ENCODE results near the gene MYOF.
"Not testable (repeated sequence)": the region's sequence is repeated elsewhere in the genome, so short reads cannot be mapped to it uniquely, and the experiment has no call there.

Gene MYOF

DNA sequence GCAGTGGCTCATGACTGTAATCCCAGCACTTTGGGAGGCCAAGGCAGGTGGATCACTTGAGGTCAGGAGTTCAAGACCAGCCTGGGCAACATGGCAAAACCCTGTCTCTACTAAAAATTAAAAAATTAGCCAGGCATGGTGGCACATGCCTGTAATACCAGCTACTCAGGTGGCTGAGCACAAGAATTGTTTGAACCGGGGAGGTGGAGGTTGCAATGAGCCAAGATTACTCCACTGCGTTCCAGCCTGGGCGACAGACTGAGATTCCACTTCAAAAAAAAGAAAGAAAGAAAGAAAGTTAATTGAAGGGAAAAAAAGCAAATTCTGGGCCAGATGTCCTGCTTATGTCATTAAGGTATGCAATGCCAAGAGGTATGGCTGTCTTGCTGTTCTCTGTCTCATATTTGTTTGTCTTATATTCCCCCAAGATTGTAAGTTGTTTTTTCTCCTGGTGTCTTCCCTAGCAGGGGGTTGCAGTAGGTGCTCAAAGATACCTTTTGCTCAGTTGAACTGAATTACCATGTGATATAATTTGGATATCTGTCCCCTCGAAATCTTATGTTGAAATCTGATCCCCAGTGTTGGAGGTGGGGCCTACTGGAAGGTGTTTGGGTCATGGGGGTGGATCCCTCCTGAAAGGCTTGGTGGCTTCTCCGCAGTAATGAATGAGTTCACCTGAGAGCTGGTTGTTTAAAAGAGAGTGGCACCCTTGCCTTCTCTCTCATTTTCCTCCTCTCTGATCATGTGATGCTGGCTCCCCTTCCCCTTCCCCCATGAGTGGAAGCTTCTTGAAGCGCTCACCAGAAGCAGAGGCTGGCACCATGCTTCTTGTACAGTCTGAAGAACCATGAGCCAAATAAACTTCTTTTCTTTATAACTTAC is 60.9 kb downstream of the MYOF start:
- DNase-seq (ENCODE audit: low read depth): no peak

DNA sequence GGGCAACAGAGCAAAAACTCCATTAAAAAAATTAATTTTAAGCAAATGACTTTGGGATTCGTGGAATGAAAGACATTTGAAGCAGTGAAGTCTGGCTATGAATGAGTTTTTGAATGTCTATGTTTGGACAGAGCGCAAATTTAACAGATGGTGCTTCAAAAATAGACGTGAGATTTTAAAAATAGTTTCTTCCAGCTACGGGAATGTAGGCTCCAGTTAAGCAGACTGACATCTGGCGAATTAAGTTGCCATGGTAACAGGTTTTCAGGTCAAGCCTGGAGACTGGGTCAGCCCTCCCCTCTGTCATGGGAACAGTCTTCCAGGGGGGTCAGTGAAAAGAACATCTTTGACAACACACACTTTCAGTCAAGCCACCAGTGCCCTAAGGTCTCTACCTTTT is 62.0 kb downstream of the MYOF start:
- DNase-seq (ENCODE audit: low read depth): no peak

DNA sequence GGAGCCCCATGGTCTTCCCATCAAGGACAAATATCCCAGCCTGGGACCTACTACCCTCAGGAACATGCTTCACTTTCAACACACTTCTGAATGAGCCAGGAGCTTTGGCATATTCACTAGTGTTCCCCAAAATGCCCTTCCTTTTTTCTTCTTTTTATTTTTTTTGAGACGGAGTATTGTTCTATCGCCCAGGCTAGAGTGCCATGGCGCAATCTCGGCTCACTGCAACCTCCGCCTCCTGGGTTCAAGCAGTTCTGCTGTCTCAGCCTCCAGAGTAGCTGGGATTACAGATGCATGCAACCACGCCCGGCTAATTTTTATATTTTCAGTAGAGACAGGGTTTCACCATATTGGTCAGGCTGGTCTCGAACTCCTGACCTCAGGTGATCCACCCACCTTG is 63.1 kb downstream of the MYOF start:
- not testable (repeated sequence) for DNase-seq (ENCODE audit: low read depth)

DNA sequence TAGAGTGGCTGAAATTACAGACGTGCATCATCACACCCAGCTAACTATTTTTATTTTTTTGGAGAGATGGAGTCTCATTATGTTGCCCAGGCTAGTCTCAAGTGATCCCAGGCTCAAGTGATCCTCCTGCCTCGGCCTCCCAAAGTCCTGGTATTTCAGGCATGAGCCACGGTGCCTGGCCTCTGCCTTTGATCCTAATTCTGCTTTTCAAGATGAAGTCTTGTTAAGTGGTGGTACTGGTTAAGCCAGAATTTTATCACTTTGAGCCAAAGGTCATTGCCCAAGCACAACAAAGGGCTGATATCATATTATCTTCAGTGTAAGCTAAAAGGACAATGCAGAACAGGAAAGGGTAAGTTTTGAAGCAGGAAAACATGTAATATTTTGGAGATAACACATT is 64.2 kb downstream of the MYOF start:
- DNase-seq (ENCODE audit: low read depth): no peak

DNA sequence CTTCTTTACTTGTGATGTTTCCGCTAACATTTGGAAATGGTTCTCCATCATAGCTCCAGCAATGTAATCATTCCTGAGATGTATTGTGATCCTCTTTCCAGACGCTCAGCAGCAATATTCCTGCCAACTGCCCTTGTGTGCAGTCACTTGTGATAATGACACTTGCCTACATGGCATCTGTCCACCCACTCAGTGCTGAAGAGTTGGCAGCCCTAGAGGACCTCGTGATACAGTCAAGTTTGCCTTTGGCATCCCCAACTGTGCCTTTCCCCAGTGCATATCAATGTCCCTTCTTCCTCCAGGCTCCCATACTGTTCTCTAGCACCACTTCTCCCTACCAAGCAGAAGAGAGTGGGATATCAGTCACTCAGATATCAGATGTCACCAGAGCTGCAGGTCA is 64.9 kb downstream of the MYOF start:
- no peak for DNase-seq (ENCODE audit: low read depth)

DNA sequence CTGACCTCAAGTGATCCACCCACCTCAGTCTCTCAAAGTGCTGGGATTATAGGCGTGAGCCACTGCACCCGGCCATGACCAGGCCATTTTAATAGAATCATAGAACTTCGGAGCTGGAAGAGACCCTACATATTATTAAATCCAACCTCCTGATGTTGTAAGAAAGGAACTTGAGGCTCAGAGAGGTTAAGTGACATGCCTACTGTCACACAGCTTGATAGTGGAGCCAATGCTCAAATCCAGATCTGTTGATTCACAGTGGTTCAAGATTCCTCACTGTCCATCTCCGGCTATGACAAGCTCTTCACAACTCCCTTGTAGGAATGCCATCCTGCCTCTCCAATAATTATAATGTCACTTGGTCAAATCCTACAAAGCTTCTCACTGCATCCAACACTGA is 65.3 kb downstream of the MYOF start:
- DNase-seq (ENCODE audit: low read depth): no peak

DNA sequence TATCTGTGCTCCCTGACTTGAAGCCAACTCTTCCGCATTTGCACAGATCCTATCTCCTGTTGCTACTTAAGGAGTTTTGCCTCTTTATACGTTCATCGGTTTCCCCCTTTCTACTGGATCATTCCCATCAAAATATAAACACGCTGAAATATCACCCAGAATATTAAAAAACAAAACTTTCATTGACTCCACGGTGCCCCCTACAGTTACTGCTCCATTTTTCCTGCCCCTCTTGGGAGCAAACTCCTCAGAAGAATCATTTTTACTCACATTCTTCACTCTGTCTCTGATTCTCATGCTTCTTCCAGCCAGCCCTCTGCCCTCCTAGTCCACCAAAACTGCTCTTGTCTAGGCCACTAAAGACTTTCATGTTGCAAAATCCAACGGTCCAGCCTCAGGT is 66.4 kb downstream of the MYOF start:
- DNase-seq (ENCODE audit: low read depth): no peak

DNA sequence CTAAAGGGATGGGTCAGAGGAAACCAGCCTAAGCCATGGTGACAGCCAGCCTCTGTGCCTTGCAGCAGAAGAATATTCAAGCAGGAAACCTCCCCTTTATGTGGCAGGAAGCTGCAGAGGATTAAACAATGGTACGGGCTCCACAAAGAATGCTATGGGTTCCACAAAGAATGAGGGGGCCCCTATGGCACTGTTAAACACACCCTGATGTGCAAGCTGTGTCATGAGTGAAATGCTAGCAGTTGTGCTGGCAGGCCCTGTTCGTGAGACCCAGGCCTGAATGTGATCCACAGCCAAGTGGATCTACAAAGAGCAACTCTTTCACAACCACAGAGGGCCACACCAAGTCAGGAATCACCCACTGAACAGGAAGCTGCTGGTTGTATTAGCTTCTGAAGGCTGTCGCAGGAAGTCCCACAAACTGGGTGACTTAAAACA is 68.9 kb downstream of the MYOF start:
- DNase-seq (ENCODE audit: low read depth): no peak

DNA sequence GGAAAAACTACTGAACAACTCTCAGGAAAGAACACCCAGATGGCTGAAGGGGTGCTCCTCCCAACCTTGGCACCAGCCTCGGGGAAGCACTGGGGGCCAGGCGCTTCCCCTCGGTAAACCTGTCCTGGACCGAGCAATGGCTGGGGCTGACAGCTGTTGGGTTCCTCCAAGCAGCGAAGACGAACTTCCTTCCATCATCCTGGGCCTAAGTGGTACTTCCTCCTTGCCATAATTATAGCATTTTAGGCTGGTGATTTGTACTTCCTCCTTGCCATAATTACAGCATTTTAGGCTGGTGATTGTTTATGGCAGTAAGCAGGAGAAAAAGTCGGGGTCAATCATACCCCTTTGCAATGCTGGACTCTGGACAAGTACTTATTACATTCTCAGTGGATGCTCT is 69.3 kb downstream of the MYOF start:
- no peak for DNase-seq (ENCODE audit: low read depth)

DNA sequence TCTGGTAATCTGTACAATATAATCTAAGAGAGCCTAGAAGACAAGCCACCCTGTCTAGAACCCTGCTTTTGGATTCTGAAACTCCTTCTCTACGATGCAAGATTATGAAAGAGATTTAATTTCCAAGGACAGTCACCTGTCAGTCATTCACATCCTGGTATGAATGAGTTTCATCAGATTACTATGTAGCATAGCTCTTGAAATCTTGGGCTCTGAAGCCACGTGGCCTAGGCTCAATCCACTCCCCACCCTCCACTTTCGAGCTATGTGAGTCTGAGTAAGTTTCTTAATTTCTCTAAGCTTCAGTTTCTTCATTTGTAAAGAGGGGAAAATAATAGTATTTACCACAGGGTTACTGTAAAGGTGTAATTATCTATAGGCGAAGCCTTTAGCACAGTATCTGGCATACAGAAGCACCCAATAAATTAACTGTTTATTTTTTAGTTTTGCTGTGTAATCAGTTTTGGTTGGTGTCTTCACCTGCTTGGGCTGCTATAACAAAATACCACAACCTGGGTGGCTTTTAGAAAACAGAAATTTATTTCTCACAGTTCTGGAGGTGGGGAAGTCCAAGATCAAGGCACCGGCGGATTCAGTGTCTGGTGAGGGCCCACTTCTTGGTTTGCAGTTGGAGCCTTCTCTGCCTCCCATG is 71.3 kb downstream of the MYOF start:
- no peak for DNase-seq (ENCODE audit: low read depth)

DNA sequence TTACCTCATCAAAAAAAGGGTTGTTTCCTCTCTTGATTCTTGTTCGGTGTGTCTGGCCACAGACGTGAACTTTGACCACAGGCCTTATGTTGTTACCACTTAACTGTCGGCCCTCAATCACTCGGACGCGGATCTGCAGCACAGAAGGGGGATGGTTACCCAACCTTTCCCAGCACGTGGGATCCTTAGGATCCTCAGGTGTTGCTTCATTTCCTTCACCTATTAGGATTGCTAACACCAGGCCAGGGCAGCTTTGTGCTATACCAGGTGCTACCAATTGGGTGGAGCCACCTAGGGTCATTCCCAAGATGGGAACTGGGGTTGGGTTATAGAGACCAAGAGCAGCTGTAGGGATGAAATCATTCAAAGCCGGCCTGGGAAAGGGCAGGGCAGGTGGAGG is 73.4 kb downstream of the MYOF start:
- no peak for DNase-seq (ENCODE audit: low read depth)

DNA sequence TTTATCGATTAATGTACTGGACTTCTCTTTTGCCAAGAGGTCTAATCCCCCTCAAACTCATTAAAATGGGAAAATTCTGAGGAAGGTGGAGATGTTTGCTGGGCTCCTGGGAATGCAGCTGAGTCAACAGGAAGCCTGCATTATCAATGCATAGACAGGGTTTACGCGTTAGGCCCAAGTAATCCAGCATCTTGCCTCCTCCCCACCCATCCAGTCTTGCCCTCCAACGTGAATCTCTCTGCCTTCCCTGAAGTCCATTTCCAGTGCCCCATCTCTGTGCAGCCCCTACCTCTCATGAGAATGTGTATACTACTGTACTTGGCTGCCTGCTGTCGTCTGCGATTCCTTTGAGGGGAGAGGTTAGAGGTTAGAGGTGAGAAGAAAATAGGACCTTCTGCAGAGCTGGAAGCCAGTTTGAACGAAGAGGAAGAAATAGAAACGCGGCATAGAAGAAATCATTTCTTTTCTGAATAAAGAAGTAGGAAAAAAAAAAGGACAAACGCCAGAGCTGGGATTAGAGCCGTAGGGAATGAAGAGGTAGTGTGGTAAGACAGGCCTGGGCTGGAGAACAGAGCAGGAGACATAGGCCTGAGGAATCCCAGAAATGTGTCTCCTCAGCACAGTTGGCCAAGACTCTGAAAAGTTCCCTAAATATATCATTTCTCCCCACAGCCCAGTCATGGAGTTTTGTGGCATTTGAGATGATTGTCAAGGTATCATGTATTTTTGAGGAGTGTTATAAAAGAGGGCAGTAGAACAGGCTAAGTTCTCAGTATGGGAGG is 75.6 kb downstream of the MYOF start:
- DNase-seq (ENCODE audit: low read depth): no peak

DNA sequence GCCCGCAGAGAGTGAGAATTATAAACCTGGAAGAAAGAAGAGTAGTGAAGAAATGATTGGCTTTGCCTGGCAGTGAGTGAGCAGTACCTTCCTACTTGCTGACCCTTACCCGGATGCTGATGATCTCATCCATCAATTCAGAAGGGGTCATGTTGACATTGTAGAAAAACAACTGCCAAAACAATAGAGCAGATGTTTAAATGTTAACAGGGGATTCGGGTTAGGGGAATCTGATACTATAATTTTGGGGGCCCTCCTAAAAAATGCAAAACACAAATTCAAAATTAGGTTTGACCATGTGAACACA is 78.1 kb downstream of the MYOF start:
- DNase-seq (ENCODE audit: low read depth): no peak

DNA sequence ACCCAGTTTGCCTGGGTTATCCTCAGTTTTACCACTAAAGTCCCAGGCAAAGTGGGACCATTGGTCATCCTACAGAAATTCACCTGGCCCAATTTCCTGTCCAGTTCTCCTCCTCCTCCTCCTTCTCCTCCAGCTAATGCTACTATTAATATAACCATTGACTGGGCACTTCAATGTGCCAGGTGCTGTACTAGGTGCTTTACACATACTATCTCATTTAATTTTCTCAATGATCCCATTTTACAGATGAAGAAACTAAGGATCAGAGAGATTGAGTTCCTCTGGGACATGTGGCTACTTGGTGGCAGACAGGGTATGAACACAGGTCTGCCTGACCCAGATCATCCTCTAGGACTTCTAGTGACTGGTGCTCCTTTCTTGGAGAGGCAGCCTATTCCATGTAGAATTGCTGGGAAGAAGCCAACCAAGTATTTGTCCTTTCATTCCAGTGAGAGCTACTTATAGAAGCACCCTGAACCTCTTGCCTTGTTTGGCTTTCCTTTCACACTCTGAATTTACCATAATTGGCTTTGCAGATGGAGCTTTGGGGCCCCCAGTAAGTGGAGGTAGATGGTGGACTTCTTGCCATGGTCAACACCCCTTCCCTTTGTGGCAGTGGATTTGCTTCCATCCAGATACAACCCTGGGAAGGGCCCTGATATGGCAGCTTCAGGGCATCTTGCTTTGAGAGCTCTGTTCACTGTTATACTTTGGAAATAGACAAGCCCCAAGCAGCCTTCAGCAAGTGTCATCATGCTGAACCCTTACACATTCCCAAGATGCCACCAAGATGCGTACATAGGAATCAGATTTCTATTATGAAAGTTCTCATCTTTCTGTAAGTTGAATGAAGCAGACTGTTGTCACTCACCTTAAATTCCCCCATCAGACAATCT is 78.7 kb downstream of the MYOF start:
- no peak for DNase-seq (ENCODE audit: low read depth)

DNA sequence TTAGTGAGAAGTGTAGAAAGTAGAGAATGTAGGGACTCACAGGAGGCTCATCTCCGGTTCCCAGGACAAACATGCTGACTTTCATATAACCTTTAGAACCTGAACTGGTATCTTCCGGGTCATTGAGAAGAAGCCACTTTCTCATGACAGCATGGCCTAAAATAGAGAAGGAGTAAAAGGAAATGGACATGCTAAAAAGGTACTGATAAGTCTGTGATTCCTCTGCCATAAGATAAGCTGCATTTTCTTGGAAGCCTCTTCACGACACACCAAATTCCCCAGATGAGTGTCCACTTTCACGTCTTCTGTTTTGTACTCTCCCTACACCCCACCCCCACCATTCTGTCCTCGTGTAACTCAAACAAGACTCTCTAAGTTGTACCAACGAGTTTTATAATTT is 79.9 kb downstream of the MYOF start:
- DNase-seq (ENCODE audit: low read depth): no peak

DNA sequence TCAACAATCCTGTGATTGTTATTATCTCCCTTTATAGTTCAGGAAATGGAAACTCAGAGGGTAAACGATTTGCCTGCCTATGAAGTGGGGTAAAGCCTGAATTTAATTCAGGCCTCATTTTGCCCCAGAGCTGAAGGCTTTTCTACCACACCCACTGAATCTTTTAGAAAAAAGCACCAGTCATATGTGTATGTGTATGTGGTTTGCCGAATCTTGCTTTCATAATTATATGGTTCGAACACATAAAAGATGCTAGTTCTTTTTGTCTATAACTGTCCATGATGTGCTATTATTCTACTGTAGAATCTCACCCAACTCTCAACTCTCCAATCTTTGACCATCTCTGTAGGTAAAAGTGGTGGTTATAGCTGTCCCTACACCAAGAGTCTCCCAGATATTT is 83.6 kb downstream of the MYOF start:
- no peak for DNase-seq (ENCODE audit: low read depth)

DNA sequence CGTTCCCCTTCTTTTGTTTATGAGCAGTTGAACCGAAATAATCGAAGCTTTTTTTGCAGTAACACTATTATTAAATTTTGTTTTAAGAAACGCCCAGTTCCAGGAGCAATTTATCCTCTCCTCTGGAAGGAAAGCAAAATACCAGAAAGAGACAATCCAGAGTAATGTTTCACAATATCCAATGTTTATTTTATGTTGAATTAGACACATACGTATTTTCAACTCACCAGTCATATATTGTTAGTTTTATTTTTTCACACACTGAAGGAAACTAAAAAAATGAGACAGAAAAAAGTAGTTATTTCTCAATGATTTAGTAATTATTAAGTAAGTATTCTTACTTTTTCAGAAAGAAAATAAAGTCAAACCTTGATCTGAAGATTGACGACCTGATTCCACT is 85.1 kb downstream of the MYOF start:
- no peak for DNase-seq (ENCODE audit: low read depth)

DNA sequence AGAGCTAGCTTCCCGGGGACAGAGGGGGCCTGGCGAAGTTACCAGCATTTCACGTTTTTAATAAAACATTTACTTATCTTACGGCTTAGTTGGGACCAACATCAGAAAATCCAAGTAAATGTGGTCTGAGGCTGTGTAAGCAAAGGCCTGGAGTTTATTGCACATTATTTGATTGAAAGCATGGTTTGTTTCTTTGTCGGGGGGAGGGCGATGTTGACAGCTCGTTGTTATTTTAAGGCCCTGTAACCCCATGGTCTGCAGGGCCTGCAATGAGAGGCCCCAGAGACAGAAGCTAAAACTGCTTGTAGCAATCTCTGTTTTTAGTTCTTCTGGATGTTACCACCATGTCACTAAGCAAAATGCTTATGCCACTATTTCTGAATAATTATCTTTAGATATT is 88.9 kb downstream of the MYOF start:
- no peak for DNase-seq (ENCODE audit: low read depth)

DNA sequence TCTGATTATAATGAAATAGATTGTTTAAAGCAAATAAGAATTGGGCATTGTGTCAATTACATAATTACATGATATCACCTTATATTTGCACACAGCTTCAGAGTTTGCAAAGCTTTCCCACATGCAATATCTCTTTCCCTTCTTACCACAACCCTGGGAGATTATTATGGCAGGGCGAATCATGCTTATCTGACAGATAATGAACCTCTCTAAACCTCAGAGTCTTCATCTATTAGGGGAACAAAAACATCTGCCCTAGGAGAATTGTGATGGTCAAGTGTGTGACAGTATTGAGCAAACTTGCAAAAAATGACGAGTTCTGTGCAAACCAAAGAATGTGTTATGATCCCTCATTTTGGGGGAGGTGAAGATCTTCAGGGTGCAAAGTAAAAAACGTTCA is 90.0 kb downstream of the MYOF start:
- DNase-seq (ENCODE audit: low read depth): no peak

DNA sequence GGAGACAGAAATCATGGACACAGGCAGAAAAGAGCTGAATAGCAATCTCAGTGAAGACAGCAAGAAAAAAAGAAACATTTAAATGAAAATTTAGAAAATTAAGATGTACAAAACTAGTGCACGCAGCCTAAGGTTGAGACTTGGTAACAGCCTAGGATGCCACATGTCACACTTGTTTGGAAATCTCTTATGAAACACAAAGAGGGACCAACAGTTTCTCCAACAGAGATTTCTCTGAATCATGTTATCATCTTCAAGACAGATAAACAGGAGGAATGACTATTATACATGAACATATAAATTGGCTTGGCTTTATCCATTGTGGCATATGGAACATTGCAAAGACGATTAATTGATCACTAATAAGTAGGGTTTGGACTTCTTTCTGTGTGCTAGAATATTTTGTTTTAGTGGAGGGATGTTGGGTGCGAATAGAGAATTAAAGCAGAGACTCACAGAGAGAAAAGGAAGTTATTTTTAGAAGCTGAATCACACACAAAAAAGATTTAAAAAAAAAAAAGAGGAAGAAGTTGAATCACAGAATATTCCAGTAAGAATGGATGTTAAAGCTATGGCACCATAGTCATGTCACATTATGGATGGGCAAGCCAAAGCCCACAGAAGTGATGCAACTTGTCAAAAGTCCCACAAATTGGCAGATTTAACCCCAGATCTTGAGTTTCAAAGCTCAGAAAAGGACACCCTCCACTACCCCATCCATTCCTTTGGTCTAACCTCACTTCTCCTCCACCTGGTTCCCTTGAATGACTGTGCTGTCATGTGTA is 91.6 kb downstream of the MYOF start:
- DNase-seq (ENCODE audit: low read depth): no peak

DNA sequence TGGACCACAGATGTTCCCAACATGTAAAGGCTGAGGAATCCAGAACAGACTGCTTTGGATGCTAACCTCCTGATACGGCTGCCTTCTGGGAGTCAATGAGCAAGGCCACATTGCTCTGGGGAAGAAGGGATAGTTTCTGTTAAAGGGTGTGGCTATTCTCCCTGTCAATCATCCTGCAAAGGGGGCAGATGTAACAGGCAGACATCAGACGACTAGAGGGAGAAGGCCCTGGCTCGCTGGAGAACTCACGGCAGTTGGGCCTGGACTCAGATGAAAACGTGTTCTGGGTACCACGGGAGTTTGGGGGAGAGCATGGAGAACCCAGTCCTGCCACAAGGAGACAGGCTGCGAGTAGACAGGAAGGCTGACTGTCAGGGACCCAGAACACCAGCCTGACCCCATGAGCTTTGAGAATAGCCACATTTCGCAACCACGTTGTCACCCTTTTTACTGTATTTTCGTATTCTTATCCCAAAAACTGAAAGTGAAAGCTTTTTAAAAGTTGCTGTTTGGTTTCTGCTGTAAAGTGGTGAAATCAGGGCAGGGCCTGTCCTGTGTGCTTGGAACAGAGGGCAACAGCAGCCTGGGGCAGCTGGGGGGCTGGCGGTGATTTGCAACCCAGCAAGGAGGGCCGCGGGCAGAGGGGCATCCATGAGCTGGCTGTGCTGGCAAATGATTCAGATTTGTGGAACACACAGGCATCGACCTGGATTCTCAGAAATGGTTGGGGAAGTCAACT is 95.3 kb downstream of the MYOF start:
- no peak for DNase-seq (ENCODE audit: low read depth)
